ENCODE data around the gene PLCH1.

The PLCH1 gene

DNA sequence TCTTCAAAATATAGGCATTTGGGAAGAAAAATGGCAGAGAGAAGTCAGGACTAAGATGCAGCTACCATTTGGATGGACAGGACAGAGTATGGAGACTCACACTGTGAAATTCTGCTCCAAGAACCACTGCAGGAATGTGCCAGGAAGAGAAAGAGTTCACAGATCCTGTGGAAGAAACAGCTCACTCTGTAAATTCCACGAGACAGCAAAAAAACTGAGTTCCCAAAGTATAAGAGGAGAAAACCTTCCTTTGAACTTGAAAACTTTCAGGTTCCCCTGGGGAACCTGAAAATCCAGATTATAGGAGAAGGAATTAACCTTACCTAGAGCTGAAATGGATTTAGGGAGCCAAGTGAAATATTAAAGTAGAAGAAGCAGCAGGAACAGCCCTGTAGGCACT is 137.1 kb downstream of the PLCH1 start:
- Histone ChIP-seq H3K36me3 (ENCODE audit: insufficient read depth, low read length) (no peaks in the 10 kb centered on the region), H3K9me3 (ENCODE audit: low read depth, low read length) (no peaks in the 10 kb centered on the region), H3K9ac (ENCODE audit: insufficient read length) (no peak overlapping the region), H3K4me3 (no peak overlapping the region), H3K27ac (no peak overlapping the region)
- TF ChIP-seq POLR2AphosphoS5 (IDR thresholded peaks at IDR 0.05; ENCODE audit: borderline replicate concordance, low read depth, low read length) (no peak), EZH2 (IDR thresholded peaks at IDR 0.05) (no peak), FOXP2 (optimal IDR thresholded peaks at IDR 0.05; ENCODE audit: control extremely low read depth, extremely low read length, insufficient read depth) (no peak)
- DNase-seq (ENCODE audit: low read depth, low spot score), result no peak

DNA sequence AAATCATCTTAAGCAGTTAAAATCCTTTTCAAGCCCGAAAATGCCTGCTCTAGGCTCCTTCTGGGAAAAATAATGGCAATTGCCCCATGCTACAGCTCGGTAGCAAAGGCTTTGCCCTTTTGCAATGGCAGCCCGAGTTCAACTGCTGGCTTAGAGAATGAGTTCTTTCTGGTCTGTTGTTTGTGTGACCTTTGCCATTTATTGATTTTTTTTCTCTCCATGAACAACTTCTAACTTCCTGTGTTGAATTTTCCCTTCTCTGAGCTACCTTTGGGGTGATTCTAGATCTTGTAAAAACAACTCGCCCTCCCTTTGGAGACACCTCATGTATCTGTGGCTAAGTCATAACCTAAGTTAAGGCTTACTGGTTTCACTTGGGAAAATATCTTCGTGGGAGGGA is 139.3 kb downstream of the PLCH1 start:
- TF ChIP-seq EZH2 (IDR thresholded peaks at IDR 0.05) (no peak), POLR2AphosphoS5 (IDR thresholded peaks at IDR 0.05; ENCODE audit: borderline replicate concordance, low read depth, low read length) (no peak), FOXP2 (optimal IDR thresholded peaks at IDR 0.05; ENCODE audit: control extremely low read depth, extremely low read length, insufficient read depth) (no peak)
- Histone ChIP-seq H3K9me3 (ENCODE audit: low read depth, low read length) (no peaks in the 10 kb centered on the region), H3K4me3 (no peak overlapping the region), H3K9ac (ENCODE audit: insufficient read length) (no peak overlapping the region), H3K36me3 (ENCODE audit: insufficient read depth, low read length) (no peaks in the 10 kb centered on the region), H3K27ac (no peak overlapping the region)
- DNase-seq (ENCODE audit: low read depth, low spot score), result no peak

DNA sequence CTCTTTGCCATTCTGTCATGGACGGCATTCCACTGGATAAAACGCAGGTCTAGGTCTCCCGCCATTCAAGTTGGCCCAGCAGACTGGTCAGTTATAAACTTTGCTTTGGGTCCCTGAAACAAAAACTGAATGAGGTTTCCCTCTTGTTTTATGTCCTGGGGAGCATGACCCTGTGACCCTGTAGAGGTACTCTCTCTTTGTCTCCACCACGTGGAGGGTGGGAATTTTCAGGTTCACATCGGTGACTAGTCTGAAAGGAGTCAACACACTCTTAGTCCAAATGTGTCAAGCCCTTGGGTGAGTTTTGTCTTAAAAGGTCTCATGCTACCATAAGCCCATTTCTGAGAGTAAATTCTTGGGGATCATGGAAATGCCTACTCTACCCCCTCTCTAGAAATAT is 139.9 kb downstream of the PLCH1 start:
- no peak for DNase-seq (ENCODE audit: low read depth, low spot score)
- H3K9me3 ChIP-seq (ENCODE audit: low read depth, low read length), result no peaks in the 10 kb centered on the region
- TF ChIP-seq FOXP2 (optimal IDR thresholded peaks at IDR 0.05; ENCODE audit: control extremely low read depth, extremely low read length, insufficient read depth) (no peak), EZH2 (IDR thresholded peaks at IDR 0.05) (no peak), POLR2AphosphoS5 (IDR thresholded peaks at IDR 0.05; ENCODE audit: borderline replicate concordance, low read depth, low read length) (no peak)
- H3K9ac ChIP-seq (ENCODE audit: insufficient read length), result no peak overlapping the region
- H3K27ac ChIP-seq, result no peak overlapping the region
- H3K4me3 ChIP-seq, result no peak overlapping the region
- H3K36me3 ChIP-seq (ENCODE audit: insufficient read depth, low read length), result no peaks in the 10 kb centered on the region

DNA sequence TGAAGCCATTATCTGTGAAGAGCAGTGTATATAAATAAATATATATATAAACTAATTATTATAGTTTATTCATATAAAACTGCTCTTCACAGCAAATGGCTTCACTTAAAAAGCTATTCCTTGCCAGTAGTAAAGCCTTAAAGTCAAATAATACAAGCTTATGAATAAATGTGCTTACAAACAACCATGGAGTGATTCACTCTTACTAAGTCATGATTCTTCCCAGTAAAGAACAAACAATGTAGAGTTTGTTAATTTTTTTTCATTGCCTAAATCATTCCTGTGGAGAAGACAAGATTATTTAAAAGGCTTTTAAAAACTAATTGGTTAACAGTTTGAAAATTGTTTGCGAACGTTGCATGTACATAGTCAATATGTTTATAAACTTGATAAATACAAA is 140.7 kb downstream of the PLCH1 start:
- DNase-seq (ENCODE audit: low read depth, low spot score), result no peak
- Histone ChIP-seq H3K9ac (ENCODE audit: insufficient read length) (no peak overlapping the region), H3K27ac (no peak overlapping the region), H3K4me3 (no peak overlapping the region), H3K36me3 (ENCODE audit: insufficient read depth, low read length) (no peaks in the 10 kb centered on the region), H3K9me3 (ENCODE audit: low read depth, low read length) (no peaks in the 10 kb centered on the region)
- TF ChIP-seq POLR2AphosphoS5 (IDR thresholded peaks at IDR 0.05; ENCODE audit: borderline replicate concordance, low read depth, low read length) (no peak), EZH2 (IDR thresholded peaks at IDR 0.05) (no peak), FOXP2 (optimal IDR thresholded peaks at IDR 0.05; ENCODE audit: control extremely low read depth, extremely low read length, insufficient read depth) (no peak)

DNA sequence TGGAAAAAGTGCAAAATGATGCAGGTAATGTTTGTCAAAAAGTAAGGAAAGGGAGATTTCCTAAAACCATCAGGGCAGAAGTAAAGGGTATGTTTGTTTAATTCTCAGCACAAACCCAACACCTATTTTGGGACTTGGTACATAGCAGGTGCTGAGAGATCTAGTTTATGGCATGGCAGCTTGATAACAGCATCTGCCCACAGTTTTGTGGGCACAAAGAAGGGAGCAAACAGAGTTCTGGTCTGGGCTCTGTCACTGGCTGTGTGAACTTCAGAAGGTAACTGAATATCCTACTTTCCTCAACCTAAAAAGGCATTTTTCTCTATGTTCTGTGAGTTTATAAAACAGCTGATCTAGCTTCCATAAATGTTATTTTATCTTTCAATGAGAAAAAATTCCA is 141.6 kb downstream of the PLCH1 start:
- Histone ChIP-seq H3K9ac (ENCODE audit: insufficient read length) (no peak overlapping the region), H3K4me3 (no peak overlapping the region), H3K36me3 (ENCODE audit: insufficient read depth, low read length) (no peaks in the 10 kb centered on the region), H3K27ac (no peak overlapping the region), H3K9me3 (ENCODE audit: low read depth, low read length) (no peaks in the 10 kb centered on the region)
- no peak for TF ChIP-seq POLR2AphosphoS5 (IDR thresholded peaks at IDR 0.05; ENCODE audit: borderline replicate concordance, low read depth, low read length)
- no peak for TF ChIP-seq FOXP2 (optimal IDR thresholded peaks at IDR 0.05; ENCODE audit: control extremely low read depth, extremely low read length, insufficient read depth)
- TF ChIP-seq EZH2 (IDR thresholded peaks at IDR 0.05), result no peak
- no peak for DNase-seq (ENCODE audit: low read depth, low spot score)

DNA sequence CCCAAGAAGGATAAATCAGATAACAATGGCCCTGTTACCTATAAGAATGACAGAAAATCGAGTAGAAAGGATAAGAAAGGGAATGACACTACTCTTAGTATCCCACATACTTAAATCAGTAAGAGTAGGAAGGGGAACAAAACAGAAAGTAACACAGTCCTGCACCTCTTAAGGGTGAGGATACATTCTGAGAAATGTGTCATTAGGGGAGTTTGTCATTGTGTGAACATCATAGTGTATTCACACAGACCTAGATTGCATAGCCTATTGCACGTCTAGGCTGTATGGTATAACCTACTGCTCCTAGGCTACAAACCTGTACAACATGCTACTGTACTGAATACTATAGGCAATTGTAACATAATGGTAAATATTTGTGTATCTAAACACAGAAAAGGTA is 142.6 kb downstream of the PLCH1 start:
- TF ChIP-seq FOXP2 (optimal IDR thresholded peaks at IDR 0.05; ENCODE audit: control extremely low read depth, extremely low read length, insufficient read depth) (no peak), POLR2AphosphoS5 (IDR thresholded peaks at IDR 0.05; ENCODE audit: borderline replicate concordance, low read depth, low read length) (no peak), EZH2 (IDR thresholded peaks at IDR 0.05) (no peak)
- no peak overlapping the region for H3K4me3 ChIP-seq
- H3K9me3 ChIP-seq (ENCODE audit: low read depth, low read length), result no peaks in the 10 kb centered on the region
- H3K27ac ChIP-seq, result no peak overlapping the region
- no peak for DNase-seq (ENCODE audit: low read depth, low spot score)
- H3K9ac ChIP-seq (ENCODE audit: insufficient read length), result no peak overlapping the region
- H3K36me3 ChIP-seq (ENCODE audit: insufficient read depth, low read length), result no peaks in the 10 kb centered on the region

DNA sequence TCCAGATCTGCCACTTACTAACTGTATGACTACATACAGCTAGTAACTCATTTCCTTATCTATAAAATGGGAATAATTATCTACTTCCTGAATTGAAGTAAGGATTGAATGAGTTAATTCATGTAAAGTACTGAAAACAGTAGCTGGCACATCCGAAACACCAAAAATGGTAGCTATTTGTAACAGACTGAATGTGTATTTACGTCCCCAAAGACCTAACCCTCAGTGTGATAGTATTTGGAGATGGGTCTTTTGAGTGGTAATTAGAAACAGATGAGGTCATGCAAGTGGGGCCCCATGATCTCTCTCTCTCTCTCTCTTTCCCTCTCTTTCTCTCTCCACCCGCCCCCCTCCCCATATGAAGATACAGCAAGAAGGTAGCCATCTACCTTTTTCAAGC is 146.2 kb downstream of the PLCH1 start:
- TF ChIP-seq POLR2AphosphoS5 (IDR thresholded peaks at IDR 0.05; ENCODE audit: borderline replicate concordance, low read depth, low read length) (no peak), EZH2 (IDR thresholded peaks at IDR 0.05) (no peak), FOXP2 (optimal IDR thresholded peaks at IDR 0.05; ENCODE audit: control extremely low read depth, extremely low read length, insufficient read depth) (no peak)
- no peaks in the 10 kb centered on the region for H3K9me3 ChIP-seq (ENCODE audit: low read depth, low read length)
- H3K36me3 ChIP-seq (ENCODE audit: insufficient read depth, low read length), result no peaks in the 10 kb centered on the region
- no peak overlapping the region for H3K9ac ChIP-seq (ENCODE audit: insufficient read length)
- DNase-seq (ENCODE audit: low read depth, low spot score), result peak; percentile 18
- peak overlapping the region; percentile 37; the same call in 1 of the 2 replicates for H3K27ac ChIP-seq
- H3K4me3 ChIP-seq, result peak overlapping the region; percentile 0; the same call in 1 of the 2 replicates

DNA sequence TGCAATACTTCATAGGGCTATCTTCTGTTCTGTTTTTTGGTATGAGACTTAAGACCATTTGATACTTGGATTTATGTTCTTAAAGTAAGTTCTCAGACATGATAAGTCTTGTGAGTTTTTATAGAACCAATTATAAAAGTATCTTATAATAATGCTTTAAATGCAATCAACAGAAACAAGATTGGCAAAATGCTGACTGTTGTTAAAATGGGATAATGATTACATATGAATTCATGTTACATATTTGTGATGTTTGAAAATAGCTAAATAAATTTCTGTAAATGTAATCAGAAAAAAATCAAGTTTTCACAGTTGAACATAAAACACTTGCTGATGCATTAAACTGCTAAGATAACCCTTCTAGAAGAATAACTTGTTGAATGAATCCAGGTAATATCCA is 148.3 kb downstream of the PLCH1 start:
- Histone ChIP-seq H3K4me3 (no peak overlapping the region), H3K9me3 (ENCODE audit: low read depth, low read length) (no peaks in the 10 kb centered on the region), H3K36me3 (ENCODE audit: insufficient read depth, low read length) (no peaks in the 10 kb centered on the region), H3K9ac (ENCODE audit: insufficient read length) (no peak overlapping the region), H3K27ac (no peak overlapping the region)
- TF ChIP-seq POLR2AphosphoS5 (IDR thresholded peaks at IDR 0.05; ENCODE audit: borderline replicate concordance, low read depth, low read length) (no peak), EZH2 (IDR thresholded peaks at IDR 0.05) (no peak), FOXP2 (optimal IDR thresholded peaks at IDR 0.05; ENCODE audit: control extremely low read depth, extremely low read length, insufficient read depth) (no peak)
- no peak for DNase-seq (ENCODE audit: low read depth, low spot score)

DNA sequence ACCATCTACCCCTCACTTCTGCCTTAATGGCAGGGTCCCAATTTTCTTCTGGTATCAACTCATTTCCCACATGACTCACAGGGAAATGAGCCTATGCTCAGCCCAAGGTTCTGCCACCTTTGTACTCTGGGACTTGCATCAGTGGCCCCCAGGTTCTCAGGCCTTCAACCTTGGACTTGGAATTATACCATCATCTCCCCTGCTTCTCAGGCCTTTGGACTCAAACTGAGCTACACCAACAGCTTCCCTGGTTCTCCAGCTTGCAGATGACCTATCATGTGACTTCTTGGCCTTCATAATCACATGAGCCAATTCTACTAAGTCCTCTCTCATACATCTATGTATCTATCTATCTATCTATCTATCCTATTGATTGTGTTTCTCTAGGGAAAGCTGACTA is 149.5 kb downstream of the PLCH1 start:
- H3K9me3 ChIP-seq (ENCODE audit: low read depth, low read length), result no peaks in the 10 kb centered on the region
- H3K9ac ChIP-seq (ENCODE audit: insufficient read length), result no peak overlapping the region
- no peak overlapping the region for H3K4me3 ChIP-seq
- DNase-seq (ENCODE audit: low read depth, low spot score), result no peak
- no peaks in the 10 kb centered on the region for H3K36me3 ChIP-seq (ENCODE audit: insufficient read depth, low read length)
- TF ChIP-seq POLR2AphosphoS5 (IDR thresholded peaks at IDR 0.05; ENCODE audit: borderline replicate concordance, low read depth, low read length) (no peak), EZH2 (IDR thresholded peaks at IDR 0.05) (no peak), FOXP2 (optimal IDR thresholded peaks at IDR 0.05; ENCODE audit: control extremely low read depth, extremely low read length, insufficient read depth) (no peak)
- no peak overlapping the region for H3K27ac ChIP-seq
